Measurements from ENCODE around the gene CENATAC. TPM values are rescaled to one million over a fixed set of nuclear protein-coding genes. Genes with fewer than 3 reads are reported as not detected.

CENATAC gene
- total and polyA plus RNA-seq, 4 donors = 6.0 to 33.6 (median 13.2) TPM

GRCh38 chr11:119024430-119025098 lies 26.6 kb downstream of the CENATAC start:
- H3K27me3 ChIP-seq (ENCODE audit: control insufficient read depth in 4 of 4, insufficient read depth in 4 of 4, low read length in 3 of 4) = no peaks in the 10 kb centered on the region
- peaks cover 5 to 18% (median 15%) of the 10 kb centered on the region in 4 donors for H3K36me3 ChIP-seq (ENCODE audit: control insufficient read depth in 4 of 4, insufficient read depth in 3 of 4, low read depth in 1 of 4, low read length in 3 of 4)
- no peak for DNase-seq (ENCODE audit: low spot score)

More at GRCh38 chr11:119024430-119025098, 26.6 kb downstream of the CENATAC start:
- Histone ChIP-seq H3K9ac (ENCODE audit: low read depth in 1 of 2, low read length in 2 of 2) (no peak overlapping the region), H3K4me1 (ENCODE audit: control insufficient read depth in 4 of 4, insufficient read depth in 4 of 4, low read length in 3 of 4) (peaks cover 19 to 89% (median 68%) of the 10 kb centered on the region in 4 donors), H3K27ac (ENCODE audit: low read depth in 1 of 2, low read length in 2 of 2) (peak overlapping the region; percentile 92 to 97), H3K9me3 (ENCODE audit: control insufficient read depth in 4 of 4, low read length in 3 of 4) (no peaks in the 10 kb centered on the region), H3K4me3 (ENCODE audit: low read depth in 1 of 3, low read length in 3 of 3) (peak overlapping the region in 1 of 3 donors; percentile 6)
- peak; percentile 32 for TF ChIP-seq HNF4G (IDR thresholded peaks at IDR 0.05)
- peak; percentile 54 for TF ChIP-seq SP1 (IDR thresholded peaks at IDR 0.05)
- TF ChIP-seq RXRA (IDR thresholded peaks at IDR 0.05) = peak; percentile 30 to 44
- TF ChIP-seq YY1 (IDR thresholded peaks at IDR 0.05) = no peak
- TF ChIP-seq TAF1 (conservative IDR thresholded peaks at IDR 0.05) = no peak
- peak; percentile 80 to 84 for TF ChIP-seq HNF4A (conservative IDR thresholded peaks at IDR 0.05)
- TF ChIP-seq ZBTB33 (IDR thresholded peaks at IDR 0.05) = no peak
- no peak for TF ChIP-seq MAX (IDR thresholded peaks at IDR 0.05)
- no peak for TF ChIP-seq REST (IDR thresholded peaks at IDR 0.05)
- TF ChIP-seq FOXA1 (IDR thresholded peaks at IDR 0.05) = no peak
- TF ChIP-seq JUND (IDR thresholded peaks at IDR 0.05) = no peak
- peak; percentile 94 for TF ChIP-seq NR2F2 (IDR thresholded peaks at IDR 0.05)
- TF ChIP-seq GABPA (IDR thresholded peaks at IDR 0.05 in 1 of 2, conservative IDR thresholded peaks at IDR 0.05 in 1 of 2) = no peak
- no peak for TF ChIP-seq ATF3 (IDR thresholded peaks at IDR 0.05)
- TF ChIP-seq EGR1 (IDR thresholded peaks at IDR 0.05; ENCODE audit: low read depth in 2 of 2) = no peak
- TF ChIP-seq FOXA2 (IDR thresholded peaks at IDR 0.05) = no peak
- TF ChIP-seq RAD21 (IDR thresholded peaks at IDR 0.05) = peak in 1 of 2 donors; percentile 5
- TF ChIP-seq CTCF (IDR thresholded peaks at IDR 0.05; ENCODE audit: low read depth, low read length, missing input control) = no peak
- WGBS = 36% methylated on average over 15 of the region's 15 CpGs

Measured in liver (tissue), 9 donors.